Mesodermal cell (in vitro differentiated cells): ENCODE measurements around the gene SLC38A3.
"Not testable (repeated sequence)": the region's sequence is repeated elsewhere in the genome, so short reads cannot be mapped to it uniquely, and the experiment has no call there.

Experiments used
- H3K27ac ChIP-seq: 2 replicates; pipeline ENCODE4 v1.7.0; 2013; ENCODE audit warnings: mild to moderate bottlenecking, low read depth, low read length, moderate library complexity; ENCODE audit not compliant: severe bottlenecking
- H3K36me3 ChIP-seq: 2 replicates; pipeline ENCODE4 v1.7.1; 2013; ENCODE audit warnings: mild to moderate bottlenecking, low read length, moderate library complexity; ENCODE audit not compliant: control insufficient read depth, insufficient read depth
- H3K4me1 ChIP-seq: one replicate; pipeline ENCODE4 v1.7.1; 2013; ENCODE audit warnings: mild to moderate bottlenecking, low read length; ENCODE audit not compliant: insufficient read depth, control insufficient read depth, poor library complexity, severe bottlenecking
- H3K4me3 ChIP-seq: 2 replicates; pipeline ENCODE4 v1.7.0; 2013; ENCODE audit warnings: low read length, control low read depth, mild to moderate bottlenecking; ENCODE audit not compliant: insufficient read depth, poor library complexity, severe bottlenecking; ENCODE audit errors: extremely low read depth
- H3K9me3 ChIP-seq: 2 replicates; pipeline ENCODE4 v1.7.1; 2013; ENCODE audit warnings: mild to moderate bottlenecking, low read length, moderate library complexity; ENCODE audit not compliant: control insufficient read depth
- WGBS, 2 experiments: methylation state at CpG; one replicate each; pipeline ENCODE4 v1.1.5; 2013; ENCODE audit warnings: missing lambda C conversion rate in 2 of 2; ENCODE audit not compliant: insufficient coverage in 2 of 2; 5-methylcytosine and 5-hydroxymethylcytosine counted together

The SLC38A3 gene

DNA sequence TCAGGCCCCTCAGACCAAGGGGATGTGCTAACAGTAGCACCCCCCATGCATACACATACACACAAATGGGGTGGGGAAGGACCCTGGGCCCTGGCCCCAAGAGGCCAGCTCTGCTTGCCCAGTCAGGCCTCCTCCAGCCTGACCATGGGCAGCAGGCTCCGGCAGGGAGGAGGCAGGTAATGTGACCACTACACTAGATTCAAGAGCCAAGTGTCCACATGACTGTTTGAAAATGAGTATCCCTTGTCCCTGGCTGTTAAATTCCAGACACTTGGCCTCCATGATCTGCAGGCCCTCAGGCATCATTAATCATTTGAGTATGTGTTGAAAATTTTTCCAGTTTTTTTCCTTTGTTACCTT is 17.1 kb downstream of the SLC38A3 start:
- no peaks in the 10 kb centered on the region for H3K9me3 ChIP-seq
- H3K4me3 ChIP-seq = no peak overlapping the region
- no peaks in the 10 kb centered on the region for H3K4me1 ChIP-seq
- WGBS, 2 experiments = 71 to 89% methylated on average over 1 of the region's 1 CpG
- H3K36me3 ChIP-seq = no peaks in the 10 kb centered on the region
- H3K27ac ChIP-seq = no peak overlapping the region

DNA sequence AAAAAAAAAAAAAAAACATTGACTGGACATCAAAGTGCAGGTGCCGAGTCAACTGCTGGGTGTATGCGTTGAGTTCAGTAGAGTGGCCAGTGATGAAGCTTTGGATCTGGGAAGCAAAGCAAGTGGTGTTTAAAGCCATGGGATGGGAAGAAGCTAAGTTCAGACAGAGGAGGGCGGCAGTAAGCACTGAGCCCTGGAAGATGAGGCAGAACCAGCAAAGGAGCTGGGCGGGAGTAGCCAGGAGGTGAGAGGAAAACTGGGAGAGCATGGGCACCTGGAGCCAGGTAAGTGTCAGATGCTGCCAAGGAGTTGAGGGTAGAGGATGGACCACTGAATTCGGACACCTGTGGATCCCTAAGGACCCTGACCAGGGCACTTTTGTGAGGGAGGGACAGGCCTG is 19.6 kb downstream of the SLC38A3 start:
- H3K27ac ChIP-seq = no peak overlapping the region
- H3K9me3 ChIP-seq = no peaks in the 10 kb centered on the region
- peaks cover 10% of the 10 kb centered on the region for H3K4me1 ChIP-seq
- H3K4me3 ChIP-seq = no peak overlapping the region
- whole genome bisulfite sequencing, 2 experiments = 76 to 84% methylated on average over 5 of the region's 5 CpGs
- H3K36me3 ChIP-seq = no peaks in the 10 kb centered on the region

DNA sequence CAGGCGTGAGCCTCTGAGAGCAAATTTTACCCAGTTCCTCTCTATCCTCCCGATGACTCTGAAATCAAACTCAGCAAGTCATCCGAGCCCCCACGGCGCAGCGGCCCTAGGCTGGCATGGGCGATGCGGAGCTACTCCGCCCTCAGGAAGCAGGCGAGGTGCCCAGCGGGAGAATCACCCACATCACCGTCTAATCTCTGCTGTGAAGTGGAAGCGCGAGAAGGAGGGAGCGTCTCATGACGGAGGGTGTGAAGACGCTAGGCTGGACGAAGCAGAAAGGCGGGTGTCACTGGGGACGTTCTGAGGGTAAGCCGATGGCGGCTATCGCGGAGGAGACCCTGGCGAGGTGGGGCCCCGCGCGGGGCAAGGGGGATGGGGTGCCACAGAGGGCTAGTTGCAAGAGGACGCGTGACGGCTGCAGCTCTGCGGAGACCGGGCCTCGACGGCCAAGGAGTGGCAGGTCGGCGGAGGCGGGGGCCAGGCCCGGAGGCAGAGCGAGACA is 21.9 kb downstream of the SLC38A3 start:
- Histone ChIP-seq H3K9me3 (no peaks in the 10 kb centered on the region), H3K36me3 (no peaks in the 10 kb centered on the region), H3K27ac (no peak overlapping the region), H3K4me3 (peak overlapping the region; percentile 49), H3K4me1 (peaks cover 10% of the 10 kb centered on the region)
- 1 to 5% methylated on average over 19 to 35 of the region's 40 CpGs for WGBS, 2 experiments

DNA sequence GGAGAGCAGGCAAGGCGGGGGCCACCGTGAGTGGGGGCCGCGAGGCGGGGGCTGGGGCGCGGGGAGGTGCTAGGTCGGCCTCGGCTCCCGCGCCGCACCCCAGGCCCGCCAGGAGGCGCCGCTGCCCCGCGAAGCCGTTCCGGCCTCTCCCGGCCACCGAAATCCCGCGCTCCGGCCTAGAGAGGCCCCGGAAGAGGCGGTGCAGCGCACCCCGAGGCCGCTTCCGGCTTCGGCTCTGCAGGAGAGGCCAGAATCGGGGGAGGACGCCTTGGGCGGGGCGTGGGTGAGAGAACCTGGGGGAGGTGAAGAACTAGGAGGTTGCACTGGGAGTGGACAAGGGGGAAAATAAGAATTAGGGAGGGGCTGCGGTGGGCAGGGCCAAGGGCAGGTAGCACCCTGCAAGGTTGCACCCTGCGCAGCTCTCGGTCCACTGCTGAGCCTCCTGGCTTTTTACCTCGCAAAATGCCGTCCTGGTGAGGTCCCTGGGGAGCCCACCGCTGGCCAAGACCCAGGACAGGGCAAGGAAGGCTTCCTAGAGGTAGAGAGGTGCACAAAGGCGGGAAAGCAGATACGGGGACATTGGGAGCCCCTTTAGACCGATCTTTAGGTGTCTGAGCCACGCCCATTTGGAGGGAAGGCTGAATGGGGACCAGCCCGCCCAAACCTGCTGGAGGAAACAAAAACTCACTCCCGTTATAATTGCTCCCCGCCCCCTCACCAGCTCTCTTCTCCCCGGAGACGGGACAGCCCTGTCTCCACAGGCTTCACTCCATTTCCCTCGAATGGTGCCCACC is 22.5 kb downstream of the SLC38A3 start:
- 0 to 1% methylated on average over 18 to 51 of the region's 51 CpGs for WGBS, 2 experiments
- Histone ChIP-seq H3K36me3 (no peaks in the 10 kb centered on the region), H3K27ac (peak overlapping the region; percentile 36), H3K9me3 (no peaks in the 10 kb centered on the region), H3K4me1 (peaks cover 10% of the 10 kb centered on the region), H3K4me3 (peak overlapping the region; percentile 49)

DNA sequence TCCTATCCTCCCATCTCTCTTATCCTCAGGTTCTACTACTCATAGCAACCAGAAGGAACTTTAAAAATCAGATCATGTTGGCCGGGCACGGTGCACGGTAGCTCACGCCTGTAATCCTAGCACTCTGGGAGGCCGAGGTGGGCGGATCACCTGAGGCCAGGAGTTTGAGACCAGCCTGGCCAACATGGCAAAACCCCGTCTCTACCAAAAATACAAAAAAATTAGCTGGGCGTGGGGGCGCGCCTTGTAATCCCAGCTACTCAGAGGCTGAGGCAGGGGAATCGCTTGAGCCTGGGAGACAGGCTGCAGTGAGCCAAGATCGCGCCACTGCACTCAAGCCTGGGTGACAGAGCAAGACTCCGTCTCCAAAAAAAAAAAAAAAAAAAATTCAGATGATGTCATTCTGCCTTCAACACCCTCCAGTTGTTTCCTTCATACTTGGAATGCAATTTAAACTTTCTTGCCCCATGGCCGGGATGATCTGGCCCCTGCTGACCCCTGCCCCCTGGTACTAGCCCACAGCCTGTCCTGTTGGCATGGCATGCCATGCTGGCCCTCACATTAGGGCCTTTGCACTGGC is 23.2 kb downstream of the SLC38A3 start:
- Histone ChIP-seq H3K4me3 (peak overlapping the region; percentile 49), H3K27ac (peak overlapping the region; percentile 36)
- WGBS, 2 experiments = 45 to 47% methylated on average over 11 to 14 of the region's 15 CpGs
- H3K9me3 ChIP-seq, H3K36me3 ChIP-seq, H3K4me1 ChIP-seq: not testable (repeated sequence)

DNA sequence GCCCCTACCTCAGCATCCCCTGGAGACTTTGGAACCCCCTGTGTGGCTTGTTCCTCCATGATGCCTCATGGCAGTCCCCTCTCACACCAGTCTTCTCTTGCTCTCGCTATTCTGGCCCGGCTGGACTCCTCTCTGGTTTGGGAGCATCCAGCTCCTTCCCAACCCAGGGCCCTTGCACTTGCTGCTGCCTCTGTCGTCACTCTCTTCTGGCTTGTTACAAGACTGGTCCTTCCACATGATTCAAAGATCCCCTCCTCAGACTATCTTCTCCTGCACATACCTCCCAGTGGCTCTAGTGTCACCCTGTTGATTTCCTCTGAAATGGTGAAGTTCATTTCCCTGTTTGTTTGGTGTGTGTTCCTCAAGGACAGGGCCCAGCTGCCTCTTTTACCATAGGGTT is 24.4 kb downstream of the SLC38A3 start:
- Histone ChIP-seq H3K4me3 (no peak overlapping the region), H3K36me3 (no peaks in the 10 kb centered on the region), H3K9me3 (no peaks in the 10 kb centered on the region), H3K4me1 (peaks cover 10% of the 10 kb centered on the region), H3K27ac (no peak overlapping the region)
- WGBS, 2 experiments = 96 to 97% methylated on average over 2 to 3 of the region's 3 CpGs

DNA sequence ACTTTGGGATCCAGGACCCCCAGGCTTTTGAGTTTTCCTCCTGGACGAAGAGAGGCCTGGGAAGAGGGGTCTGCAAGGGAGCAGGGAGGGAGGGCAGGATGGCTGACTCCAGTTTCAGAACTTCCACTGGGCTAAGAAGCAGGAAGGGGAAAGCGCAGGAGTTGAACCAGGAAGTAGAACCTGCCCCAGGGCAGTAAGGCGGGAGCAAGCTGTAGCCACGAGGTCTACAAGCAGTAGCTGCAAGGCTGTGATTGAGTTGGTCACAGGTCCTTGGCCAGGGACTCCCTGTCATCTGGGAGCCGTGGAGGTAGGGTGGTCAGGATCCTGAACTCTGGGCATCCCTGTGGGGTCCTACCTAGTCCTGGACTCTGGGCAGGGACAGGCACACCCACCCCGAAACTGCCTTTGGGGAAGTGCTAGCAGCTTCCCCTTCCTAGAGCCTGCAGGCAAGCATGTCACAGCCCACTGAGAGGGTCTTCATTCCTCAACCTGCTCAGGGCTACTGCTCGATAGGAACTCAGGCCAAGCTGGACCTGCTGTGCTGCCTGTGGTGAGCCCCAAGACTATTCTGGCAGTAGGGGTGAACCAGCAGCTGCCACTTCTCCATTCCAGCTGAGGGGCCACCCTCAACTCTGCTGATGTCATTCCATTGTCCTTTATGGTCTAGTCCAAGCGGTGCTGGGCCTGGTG is 25.2 kb downstream of the SLC38A3 start:
- Histone ChIP-seq H3K36me3 (no peaks in the 10 kb centered on the region), H3K4me3 (no peak overlapping the region), H3K9me3 (no peaks in the 10 kb centered on the region), H3K4me1 (peaks cover 10% of the 10 kb centered on the region), H3K27ac (no peak overlapping the region)
- WGBS, 2 experiments = 91 to 97% methylated on average over 8 of the region's 8 CpGs

DNA sequence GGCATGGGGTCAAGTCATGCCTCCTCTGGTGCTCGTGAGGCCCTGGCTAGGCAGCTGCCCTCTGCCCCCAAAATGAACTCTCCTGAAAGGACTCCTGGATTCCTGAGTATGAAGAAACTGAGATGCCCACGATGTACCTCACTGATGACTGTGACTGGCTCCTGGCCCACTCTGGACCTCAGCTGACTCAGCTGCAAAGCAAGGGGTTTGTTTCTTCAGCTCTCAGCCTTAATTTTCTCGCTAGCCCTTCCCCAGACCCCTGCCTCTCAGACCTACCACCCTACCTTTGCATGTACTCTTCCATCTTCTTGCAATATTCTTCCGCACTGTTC is 25.7 kb downstream of the SLC38A3 start:
- peaks cover 10% of the 10 kb centered on the region for H3K4me1 ChIP-seq
- WGBS, 2 experiments = 89 to 98% methylated on average over 4 of the region's 4 CpGs

DNA sequence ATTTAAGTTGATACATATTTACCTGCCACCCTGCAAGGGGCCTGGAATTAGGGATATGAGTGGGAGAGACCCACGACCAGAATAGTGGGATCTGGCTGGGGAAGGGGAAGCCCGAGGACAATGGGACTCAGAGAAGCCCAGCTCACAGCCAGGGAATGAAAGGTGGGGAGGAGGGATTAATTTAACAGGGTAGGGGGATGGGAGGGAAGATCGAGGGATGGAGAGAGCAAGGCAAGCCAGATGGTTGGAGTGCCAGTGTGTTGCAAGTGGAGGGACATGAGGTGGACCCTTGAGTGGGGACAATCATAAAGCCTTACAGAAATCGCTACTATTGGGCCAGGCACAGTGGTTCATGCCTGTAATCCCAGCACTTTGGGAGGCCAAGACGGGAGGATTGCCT is 26.5 kb downstream of the SLC38A3 start:
- Histone ChIP-seq H3K36me3 (no peaks in the 10 kb centered on the region), H3K9me3 (no peaks in the 10 kb centered on the region), H3K4me1 (peaks cover 10% of the 10 kb centered on the region), H3K27ac (no peak overlapping the region), H3K4me3 (no peak overlapping the region)
- WGBS, 2 experiments = 65 to 76% methylated on average over 5 of the region's 5 CpGs

More for the DNA sequence above, 25.7 kb downstream of the SLC38A3 start:
- Histone ChIP-seq H3K27ac (no peak overlapping the region), H3K9me3 (no peaks in the 10 kb centered on the region), H3K36me3 (no peaks in the 10 kb centered on the region), H3K4me3 (no peak overlapping the region)

DNA sequence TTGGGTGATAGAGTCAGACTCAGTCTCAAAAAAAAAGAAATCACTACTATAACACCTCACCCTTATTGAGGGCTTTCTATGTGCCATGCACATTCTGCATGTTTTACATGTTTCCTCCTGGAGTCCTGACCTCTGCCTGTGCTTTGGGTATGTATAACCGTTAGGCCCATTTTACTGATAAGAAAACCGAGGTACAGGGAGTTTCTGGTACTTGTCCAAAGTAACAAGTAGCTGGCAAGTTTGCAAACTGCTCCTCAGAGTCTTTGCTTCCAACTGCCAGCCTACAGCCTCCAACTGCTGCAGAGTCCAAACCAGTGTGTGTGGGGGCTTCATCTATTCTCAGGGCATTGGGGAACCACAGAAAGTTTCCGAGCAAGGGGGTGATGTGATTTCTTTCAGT is 27.2 kb downstream of the SLC38A3 start:
- Histone ChIP-seq H3K27ac (no peak overlapping the region), H3K4me3 (no peak overlapping the region), H3K9me3 (no peaks in the 10 kb centered on the region), H3K4me1 (peaks cover 10% of the 10 kb centered on the region), H3K36me3 (peaks cover 2% of the 10 kb centered on the region)
- WGBS, 2 experiments = 89 to 96% methylated on average over 3 of the region's 3 CpGs

DNA sequence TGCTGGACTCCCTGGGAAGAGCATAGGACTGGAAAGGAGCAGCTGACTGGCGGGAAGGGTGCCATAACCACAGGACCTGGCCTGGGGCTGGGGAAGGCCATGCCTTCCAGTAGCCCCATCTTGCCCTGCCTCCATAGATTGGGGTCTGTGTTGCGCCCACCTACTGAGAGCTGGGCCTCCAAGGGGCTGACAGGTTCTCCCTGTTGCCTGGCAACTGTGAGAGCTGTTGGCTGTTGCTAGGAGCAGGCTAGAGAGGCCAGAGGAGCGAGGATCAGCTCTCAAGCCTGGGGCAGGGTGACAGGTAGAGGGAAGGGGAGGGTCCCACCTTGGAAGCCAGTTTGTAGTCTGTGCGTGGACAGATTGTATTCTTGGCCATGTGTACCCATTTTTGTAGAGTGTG is 28.1 kb downstream of the SLC38A3 start:
- Histone ChIP-seq H3K9me3 (no peaks in the 10 kb centered on the region), H3K36me3 (peaks cover 2% of the 10 kb centered on the region), H3K4me3 (no peak overlapping the region), H3K4me1 (peaks cover 8% of the 10 kb centered on the region), H3K27ac (no peak overlapping the region)
- 87 to 100% methylated on average over 3 of the region's 4 CpGs for WGBS, 2 experiments
